WTC11 (cell line): ENCODE results near the gene PRKCSH. TPM values are rescaled to one million over a fixed set of nuclear protein-coding genes. Genes with fewer than 3 reads are reported as not detected.

Experiments
- ATAC-seq: fragments of 200-7000 bp; cut with Tn5 transposase; 2 replicates; pipeline ENCODE4 v1.10.0; 2021; ENCODE audit warnings: mild to moderate bottlenecking, moderate library complexity
- CTCF ChIA-PET: fragments of 300-600 bp; sonication (Branson Sonifier 250); formaldehyde crosslinking; loops from one replicate; lab custom pipeline; 2021; ENCODE audit warnings: antibody characterized with exemption; lab: Charles Lee
- POLR2A ChIA-PET: fragments of 350-600 bp; sonication (Branson Sonifier 250); formaldehyde crosslinking; loops from one replicate; lab custom pipeline; 2021; ENCODE audit warnings: antibody characterized with exemption; lab: Charles Lee
- DNase-seq: peaks from one replicate; pipeline ENCODE4 v3.0.0; 2021; ENCODE audit warnings: low spot score
- H3K27ac Mint-ChIP-seq: 2 replicates; pipeline ENCODE4 v1.8.0; 2021; ENCODE audit warnings: mixed read lengths
- H3K27me3 Mint-ChIP-seq: 2 replicates; pipeline ENCODE4 v1.8.0; 2021; ENCODE audit warnings: low read depth, mild to moderate bottlenecking, moderate library complexity, mixed read lengths
- H3K36me3 Mint-ChIP-seq: 2 replicates; pipeline ENCODE4 v1.8.0; 2021; ENCODE audit warnings: mixed read lengths
- H3K4me1 Mint-ChIP-seq: 2 replicates; pipeline ENCODE4 v1.8.0; 2022; ENCODE audit warnings: mixed read lengths
- H3K4me3 Mint-ChIP-seq: 2 replicates; pipeline ENCODE4 v1.8.0; 2021; ENCODE audit warnings: mild to moderate bottlenecking, moderate library complexity, mixed read lengths
- H3K9me3 Mint-ChIP-seq: 2 replicates; pipeline ENCODE4 v1.8.0; 2021; ENCODE audit warnings: mixed read lengths
- ATF1 ChIP-seq: sonication (generic); formaldehyde crosslinking; IDR thresholded peaks from 2 replicates; pipeline ENCODE4 v1.8.1; 2023; ENCODE audit warnings: mild to moderate bottlenecking, moderate library complexity, missing genetic modification reagents
- ATF6 ChIP-seq: sonication (generic); formaldehyde crosslinking; IDR thresholded peaks from 2 replicates; pipeline ENCODE4 v1.8.1; 2023; ENCODE audit warnings: mild to moderate bottlenecking, missing genetic modification reagents
- CBFB ChIP-seq: sonication (generic); formaldehyde crosslinking; IDR thresholded peaks from 2 replicates; pipeline ENCODE4 v1.8.1; 2022; ENCODE audit warnings: mild to moderate bottlenecking, low read depth, missing genetic modification reagents
- ELF4 ChIP-seq: sonication (generic); formaldehyde crosslinking; IDR thresholded peaks from 2 replicates; pipeline ENCODE4 v1.8.1; 2022; ENCODE audit warnings: low read depth, mild to moderate bottlenecking, moderate library complexity, missing genetic modification reagents
- FOXK1 ChIP-seq: sonication (generic); formaldehyde crosslinking; IDR thresholded peaks from 2 replicates; pipeline ENCODE4 v1.8.0; 2022; ENCODE audit warnings: mild to moderate bottlenecking, moderate library complexity, missing genetic modification reagents
- FOXP1 ChIP-seq: sonication (generic); formaldehyde crosslinking; IDR thresholded peaks from 2 replicates; pipeline ENCODE4 v1.8.0; 2022; ENCODE audit warnings: missing genetic modification reagents, mild to moderate bottlenecking, moderate library complexity, borderline replicate concordance
- FOXP4 ChIP-seq: sonication (generic); formaldehyde crosslinking; IDR thresholded peaks from 2 replicates; pipeline ENCODE4 v1.8.0; 2022; ENCODE audit warnings: mild to moderate bottlenecking, missing genetic modification reagents
- JUN ChIP-seq: sonication (generic); formaldehyde crosslinking; IDR thresholded peaks from 2 replicates; pipeline ENCODE4 v1.8.0; 2023; ENCODE audit warnings: mild to moderate bottlenecking, missing genetic modification reagents
- PRDM15 ChIP-seq: sonication (generic); formaldehyde crosslinking; IDR thresholded peaks from 2 replicates; pipeline ENCODE4 v1.8.0; 2022; ENCODE audit warnings: missing genetic modification reagents
- RELA ChIP-seq: sonication (generic); formaldehyde crosslinking; IDR thresholded peaks from 2 replicates; pipeline ENCODE4 v1.8.1; 2022; ENCODE audit warnings: missing genetic modification reagents, mild to moderate bottlenecking, borderline replicate concordance
- ZNF317 ChIP-seq: sonication (generic); formaldehyde crosslinking; IDR thresholded peaks from 2 replicates; pipeline ENCODE4 v1.8.1; 2023; ENCODE audit warnings: low read depth, mild to moderate bottlenecking, moderate library complexity, missing genetic modification reagents, borderline replicate concordance
- ZNF423 ChIP-seq: fragments of 250-450 bp; sonication (Bioruptor Pico); IDR thresholded peaks from 2 replicates; pipeline ENCODE4 v2.1.2; 2022; ENCODE audit warnings: mild to moderate bottlenecking, moderate library complexity
- ZNF425 ChIP-seq: fragments of 250-450 bp; sonication (Bioruptor Pico); conservative IDR thresholded peaks from 2 replicates; pipeline ENCODE4 v1.9.0; 2021; ENCODE audit warnings: mild to moderate bottlenecking
- total RNA-seq: library from RNA; stranded (reverse); gene quantifications from 3 replicates; pipeline ENCODE4 v1.2.3, GENCODE V29; 2021
- TF ChIP-seq, protein P1 (sequence below): sonication (generic); formaldehyde crosslinking; IDR thresholded peaks from 2 replicates; pipeline ENCODE4 v1.8.1; 2023; ENCODE audit warnings: mild to moderate bottlenecking, missing genetic modification reagents, moderate library complexity

PRKCSH gene
- total RNA-seq, 1 experiment from 2014 or later = 396 TPM

DNA sequence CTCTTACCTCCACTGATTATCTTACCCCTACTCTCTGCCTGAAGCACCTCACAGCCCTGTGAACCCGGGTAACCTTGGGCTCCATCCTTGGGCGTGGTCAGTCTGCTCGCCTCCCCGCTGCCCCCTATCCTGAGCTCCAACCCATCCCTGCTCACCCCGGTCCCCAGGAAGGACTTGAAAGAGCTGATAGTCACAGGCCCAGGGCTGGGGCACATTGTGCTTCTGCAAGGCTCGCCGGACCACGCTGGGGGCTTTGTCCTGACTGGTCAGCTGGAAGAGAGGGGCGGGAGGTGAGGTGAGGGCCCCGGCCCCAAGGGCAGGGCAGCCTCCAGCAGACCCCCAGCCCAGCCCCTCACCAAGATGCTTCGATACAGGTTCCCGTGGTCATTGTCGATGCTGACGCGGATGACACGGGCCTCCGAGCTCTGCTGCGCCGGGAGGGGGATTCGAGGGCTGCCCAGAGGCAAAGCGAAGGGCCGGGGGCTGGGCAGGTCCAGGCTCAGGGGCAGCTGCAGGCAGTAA is 38.3 kb upstream of the PRKCSH start (continued):
- TF ChIP-seq FOXP4 (CRISPR knock-in tag) (no peak), ZNF423 (CRISPR knock-in tag) (no peak), FOXP1 (CRISPR knock-in tag) (no peak)

DNA sequence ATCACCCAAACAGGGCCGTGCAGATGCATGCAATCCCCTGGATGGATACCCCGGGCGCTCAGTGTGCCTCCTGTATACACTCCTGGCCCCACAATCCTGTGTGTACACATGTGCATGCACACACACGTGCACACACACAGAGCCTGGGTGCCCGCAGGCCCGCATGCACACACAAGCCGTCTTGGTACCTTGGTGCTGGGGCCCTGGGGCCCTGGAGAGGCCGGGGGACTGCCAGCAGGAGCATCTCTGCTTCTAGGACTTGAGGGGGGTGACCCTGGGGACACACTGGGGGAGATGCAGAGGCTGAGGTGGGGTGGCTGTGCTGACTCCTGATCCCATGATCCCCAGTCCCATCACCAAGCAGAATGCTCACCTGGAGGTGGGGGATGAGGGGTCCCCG is 35.8 kb upstream of the PRKCSH start:
- ChIA-PET POLR2A (no interaction called here), CTCF (interaction anchor here (2.3 to 2.4 kb wide), 2 partner anchors 17 to 19 kb away, joined by 8 to 10 read pairs; no protein-coding TSS in a partner anchor)
- H3K27me3 Mint-ChIP-seq = no peaks in the 10 kb centered on the region; the same call in 1 of the 2 replicates
- peaks cover 6% of the 10 kb centered on the region for H3K4me1 Mint-ChIP-seq
- H3K9me3 Mint-ChIP-seq = no peaks in the 10 kb centered on the region
- DNase-seq (no peak), ATAC-seq (no peak)
- no peak overlapping the region for H3K4me3 Mint-ChIP-seq
- no peak for TF ChIP-seq ELF4 (CRISPR knock-in tag)
- no peak overlapping the region for H3K27ac Mint-ChIP-seq
- H3K36me3 Mint-ChIP-seq = peaks cover 41% of the 10 kb centered on the region

GRCh38 chr19:11400798-11401197 is 34.6 kb upstream of the PRKCSH start:
- TF ChIP-seq PRDM15 (no peak), ATF6 (no peak)

DNA sequence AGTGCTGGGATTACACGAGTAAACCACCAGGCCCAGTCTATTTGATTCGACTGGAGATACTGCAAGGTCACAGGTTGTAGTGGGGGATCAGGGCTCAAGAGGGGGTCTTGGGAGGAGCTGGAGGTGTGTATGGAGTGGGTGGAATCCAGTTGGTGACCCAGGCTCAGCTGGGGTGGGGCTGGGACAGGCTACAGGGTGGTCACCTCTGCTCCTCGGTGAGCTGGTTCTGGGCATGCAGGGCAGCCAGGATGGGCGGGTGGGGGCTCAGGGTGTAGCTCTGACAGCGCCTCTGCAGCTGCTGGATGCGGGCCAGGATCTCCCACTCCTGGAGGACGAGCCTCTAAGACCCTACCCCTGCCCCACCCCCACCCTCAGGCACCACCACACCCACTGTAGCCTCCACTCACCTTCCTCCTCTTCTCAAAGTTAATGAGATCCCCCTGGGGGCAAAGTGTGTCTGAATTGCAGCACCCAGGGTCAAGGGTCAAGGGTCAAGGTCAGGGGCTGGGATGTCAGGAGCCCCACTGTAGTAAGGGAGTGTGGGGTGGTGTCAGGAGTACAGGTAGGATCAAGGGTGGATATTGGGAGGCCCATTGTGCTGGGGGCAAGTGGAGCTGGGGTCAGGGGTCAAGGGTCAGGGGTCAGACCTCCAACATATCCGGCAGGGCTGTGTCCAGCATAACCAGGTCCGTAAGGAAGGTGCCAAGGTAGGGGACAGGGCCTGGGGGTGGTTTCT is 33.5 kb upstream of the PRKCSH start:
- ChIA-PET POLR2A (interaction anchor here (1.1 kb wide), 1 partner anchor 20 kb away, joined by 4 read pairs; no protein-coding TSS in a partner anchor), CTCF (interaction anchor here (1.1 to 2.4 kb wide), 4 partner anchors 11 to 21 kb away, joined by 3 to 10 read pairs (median 6); no protein-coding TSS in a partner anchor)
- H3K27ac Mint-ChIP-seq = no peak overlapping the region
- H3K4me1 Mint-ChIP-seq = no peaks in the 10 kb centered on the region
- DNase-seq = no peak
- H3K9me3 Mint-ChIP-seq = no peaks in the 10 kb centered on the region
- ATAC-seq = no peak
- H3K36me3 Mint-ChIP-seq = peaks cover 40% of the 10 kb centered on the region
- no peak overlapping the region for H3K4me3 Mint-ChIP-seq
- H3K27me3 Mint-ChIP-seq = no peaks in the 10 kb centered on the region
- TF ChIP-seq ATF1 (CRISPR knock-in tag) (no peak), ATF6 (no peak), CBFB (CRISPR knock-in tag) (no peak), RELA (CRISPR knock-in tag) (no peak), JUN (CRISPR knock-in tag) (no peak), ZNF425 (CRISPR knock-in tag) (no peak), ZNF317 (CRISPR knock-in tag) (no peak), FOXK1 (no peak)
- TF ChIP-seq, protein P1, sequence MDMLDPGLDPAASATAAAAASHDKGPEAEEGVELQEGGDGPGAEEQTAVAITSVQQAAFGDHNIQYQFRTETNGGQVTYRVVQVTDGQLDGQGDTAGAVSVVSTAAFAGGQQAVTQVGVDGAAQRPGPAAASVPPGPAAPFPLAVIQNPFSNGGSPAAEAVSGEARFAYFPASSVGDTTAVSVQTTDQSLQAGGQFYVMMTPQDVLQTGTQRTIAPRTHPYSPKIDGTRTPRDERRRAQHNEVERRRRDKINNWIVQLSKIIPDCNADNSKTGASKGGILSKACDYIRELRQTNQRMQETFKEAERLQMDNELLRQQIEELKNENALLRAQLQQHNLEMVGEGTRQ = no peak

More at GRCh38 chr19:11400798-11401197, 34.6 kb upstream of the PRKCSH start:
- Mint-ChIP-seq H3K4me3 (no peak overlapping the region), H3K27me3 (no peaks in the 10 kb centered on the region), H3K9me3 (no peaks in the 10 kb centered on the region), H3K4me1 (no peaks in the 10 kb centered on the region), H3K36me3 (peaks cover 41% of the 10 kb centered on the region), H3K27ac (no peak overlapping the region)
- DNase-seq = no peak
- ChIA-PET POLR2A (no interaction called here), CTCF (interaction anchor here (0.7 to 2.4 kb wide), 4 partner anchors 13 to 20 kb away, joined by 3 to 10 read pairs (median 6); no protein-coding TSS in a partner anchor)
- no peak for ATAC-seq
